HL-60/S4 treated with phorbol 12-myristate 13-acetate at 8.2 ng/mL for 4 days and 3 days (cell line): Measurements from ENCODE around the gene CHSY3.
"Not testable (repeated sequence)": the region's sequence is repeated elsewhere in the genome, so short reads cannot be mapped to it uniquely, and the experiment has no call there.

Experiments
- in situ Hi-C: fragments of 300-500 bp; cut with MboI; formaldehyde crosslinking; loops from 2 replicates; pipeline ENCODE4 v1.15.0; 2022; ENCODE audit warnings: low sequenced_read_pairs

CHSY3 gene

DNA sequence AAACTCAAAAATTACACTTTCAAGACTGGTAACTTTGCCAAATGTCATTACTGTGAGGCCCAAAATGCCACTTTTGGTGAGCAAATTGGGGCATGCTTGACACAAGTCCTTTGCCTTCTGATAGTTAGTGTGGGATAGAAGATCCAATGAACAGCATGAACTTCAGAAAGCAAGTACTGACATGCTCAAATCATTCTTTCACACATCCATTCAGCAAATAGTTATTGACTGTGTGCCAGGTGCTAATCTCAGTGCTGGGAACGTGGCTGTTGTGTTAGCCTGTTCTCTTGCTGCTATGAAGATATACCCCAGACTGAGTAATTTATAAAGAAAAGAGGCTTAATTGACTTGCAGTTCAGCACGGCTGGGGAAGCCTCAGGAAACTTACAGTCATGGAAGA lies 247.0 kb downstream of the CHSY3 start:
- in situ Hi-C loops, result no loop called here

DNA sequence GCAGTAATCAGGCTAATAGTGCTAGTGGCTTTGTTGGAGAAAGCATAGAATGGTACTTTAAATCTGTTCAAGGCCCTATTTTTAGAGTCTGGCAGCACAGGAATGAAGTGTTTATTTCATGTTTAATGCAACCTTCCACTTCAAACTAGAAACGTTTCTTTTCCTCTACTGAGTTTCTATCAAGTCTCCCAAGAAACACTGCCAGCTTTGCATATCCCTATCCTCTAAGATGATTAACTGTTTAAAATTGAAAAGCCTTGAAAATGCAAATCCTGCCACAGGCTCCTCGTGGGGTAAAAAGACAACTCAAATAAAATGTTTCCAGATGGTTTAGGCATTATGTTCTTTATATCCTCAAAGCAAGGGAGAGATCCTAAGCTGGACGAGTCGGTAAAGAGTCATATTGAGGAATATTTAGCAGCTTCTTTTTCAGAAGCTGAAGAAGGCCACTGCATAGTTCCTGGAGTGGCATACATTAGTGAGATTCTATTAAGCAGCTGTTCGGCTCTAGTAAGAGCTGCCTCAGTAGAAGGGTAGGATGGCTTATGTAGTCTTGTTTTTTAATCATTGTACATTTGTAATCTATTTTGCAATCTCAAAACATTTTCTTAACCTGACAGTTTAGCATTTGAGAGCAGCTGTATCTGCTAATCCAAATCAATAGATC lies 251.2 kb downstream of the CHSY3 start:
- in situ Hi-C loops, result no loop called here

DNA sequence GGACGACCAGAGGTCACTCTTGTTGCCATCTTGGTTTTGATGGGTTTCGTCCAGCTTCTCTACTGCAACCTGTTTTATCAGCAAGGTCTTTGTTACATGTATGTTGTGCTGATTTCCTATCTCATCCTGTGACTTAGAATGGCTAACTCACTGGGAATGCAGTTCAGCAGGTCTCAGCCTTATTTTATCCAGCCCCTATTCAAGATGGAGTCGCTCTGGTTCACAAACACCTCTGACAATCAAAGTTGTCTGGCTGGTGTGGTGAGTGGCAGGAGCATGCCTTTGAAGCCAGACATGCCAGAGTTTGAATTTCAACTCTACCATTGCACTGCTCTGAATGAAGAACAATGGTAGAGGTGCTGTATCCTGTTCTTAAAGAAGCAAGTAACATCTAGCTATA lies 253.8 kb downstream of the CHSY3 start:
- in situ Hi-C loops, result no loop called here

DNA sequence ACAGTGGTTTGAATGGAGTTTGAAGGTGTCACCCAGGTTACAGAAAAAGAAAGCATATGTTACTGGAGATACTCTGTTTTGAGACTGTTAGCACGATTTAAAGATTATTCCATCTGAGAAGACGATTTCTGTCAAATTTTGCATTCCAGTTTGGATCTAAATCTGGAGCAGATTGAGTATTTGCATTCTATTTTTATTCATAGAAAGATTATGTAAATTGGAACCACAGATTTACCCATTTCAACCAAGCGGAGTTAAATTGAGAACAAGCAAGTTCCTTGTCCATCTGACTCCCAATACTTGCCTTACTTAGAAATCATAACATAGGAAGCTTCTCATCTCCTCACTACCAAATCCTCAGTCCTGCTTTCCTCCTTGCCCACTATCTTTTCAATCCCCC lies 255.7 kb downstream of the CHSY3 start:
- in situ Hi-C loops, result no loop called here

DNA sequence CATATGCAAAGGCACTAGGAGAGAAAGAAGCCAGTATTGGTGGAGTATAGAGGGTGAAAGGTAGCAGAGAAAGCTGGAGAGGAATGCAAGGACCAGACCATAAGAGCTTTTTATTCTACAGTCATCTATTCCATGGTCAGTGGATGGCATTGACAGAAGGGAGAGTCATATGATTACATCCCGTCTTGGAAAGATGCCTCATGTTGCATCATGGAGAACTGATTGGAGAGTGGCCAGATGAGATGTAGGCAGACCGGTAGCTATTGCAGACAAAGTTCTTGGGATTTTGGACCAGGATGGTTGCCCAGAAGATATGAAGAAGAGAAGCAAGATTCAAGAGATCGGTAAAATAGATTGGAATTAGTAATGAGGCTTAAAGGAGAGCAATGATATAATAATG lies 260.7 kb downstream of the CHSY3 start:
- in situ Hi-C loops, result no loop called here

DNA sequence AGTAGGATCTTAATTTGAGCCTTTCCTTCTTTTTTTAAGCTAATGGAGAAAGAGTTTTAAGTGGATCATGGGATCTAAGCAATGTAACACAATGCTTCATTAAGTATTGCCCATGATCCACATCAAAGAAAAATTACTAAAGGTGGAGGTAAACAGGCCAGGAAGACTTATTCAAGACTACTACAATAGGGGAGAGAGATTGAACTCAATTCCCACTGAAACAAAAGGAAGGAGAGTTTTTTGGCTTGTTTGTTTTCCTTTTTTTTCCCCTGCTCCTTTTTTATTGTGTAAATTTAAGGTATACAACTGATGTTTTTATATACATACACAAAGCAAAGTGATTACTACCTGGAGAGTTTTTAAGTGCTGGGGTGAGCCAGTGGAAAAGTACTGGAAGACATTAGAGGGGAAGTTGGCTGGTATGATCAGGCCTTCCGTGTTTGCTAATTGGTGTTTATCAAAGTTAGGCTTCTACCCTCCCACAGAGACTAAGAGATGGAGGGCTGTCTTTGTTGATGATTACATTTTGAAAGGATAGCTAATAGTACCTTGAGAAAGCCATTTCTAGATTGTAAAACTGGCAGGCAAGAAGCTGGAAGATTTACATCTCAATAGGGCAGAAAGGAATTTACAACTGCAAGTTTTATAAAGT lies 262.7 kb downstream of the CHSY3 start:
- in situ Hi-C loops, result no loop called here

DNA sequence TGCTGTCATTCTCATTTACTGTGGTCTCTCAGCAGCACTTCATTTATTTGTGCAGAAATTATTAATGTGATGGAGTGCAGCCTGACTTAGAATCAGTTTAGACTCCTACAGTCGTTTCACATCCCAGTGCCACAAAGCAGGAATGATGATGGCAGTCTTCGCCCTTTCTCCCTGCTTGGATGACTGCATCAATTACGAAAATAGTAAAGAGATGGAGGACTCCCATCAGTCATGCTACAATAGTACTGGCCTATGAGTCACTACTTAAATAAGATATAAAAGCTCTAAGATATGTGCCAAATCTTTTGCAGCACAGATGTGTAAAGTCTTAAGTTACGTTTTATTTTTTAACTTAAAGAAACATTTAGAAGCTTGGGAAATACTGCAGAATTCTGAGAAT lies 263.9 kb downstream of the CHSY3 start:
- in situ Hi-C loops, result no loop called here

DNA sequence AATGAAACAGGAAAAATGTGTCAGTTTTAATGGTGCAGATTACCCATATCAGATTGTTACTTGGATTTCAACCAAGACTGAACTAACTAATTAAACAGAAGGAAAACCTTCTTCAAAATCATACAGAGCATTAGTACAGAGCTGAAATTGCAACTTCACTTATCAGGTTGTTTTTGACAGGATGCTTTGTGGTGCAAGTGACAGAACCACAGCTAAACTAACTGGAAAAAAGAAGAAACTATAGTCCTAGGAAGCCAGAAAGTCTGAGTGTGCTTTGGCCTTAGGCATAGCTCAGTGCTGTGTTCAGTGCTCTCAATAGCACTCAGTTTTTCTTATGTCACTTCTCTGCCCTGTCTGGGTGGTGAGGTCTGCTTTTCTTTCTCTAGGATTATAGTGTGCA lies 267.4 kb downstream of the CHSY3 start:
- in situ Hi-C loops, result no loop called here

DNA sequence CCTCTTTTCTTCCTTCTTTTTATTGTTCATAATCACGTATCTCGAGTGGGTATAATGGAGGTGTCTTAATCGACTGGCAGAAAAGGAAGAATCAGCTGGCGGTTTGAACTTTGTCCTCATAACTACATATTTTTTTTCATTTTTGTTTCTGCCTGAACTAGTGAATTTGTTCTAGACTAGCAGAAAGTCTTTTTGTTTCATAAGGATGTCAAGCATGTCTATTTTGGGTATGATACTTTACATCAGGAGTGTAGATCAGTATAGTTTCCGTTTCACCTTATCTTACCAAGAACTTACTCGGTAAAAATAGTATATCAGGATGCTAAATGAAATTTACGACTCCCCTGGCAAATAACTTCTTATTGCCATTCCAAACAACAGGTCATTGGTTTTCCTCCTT lies 278.9 kb downstream of the CHSY3 start:
- in situ Hi-C loops, result no loop called here

DNA sequence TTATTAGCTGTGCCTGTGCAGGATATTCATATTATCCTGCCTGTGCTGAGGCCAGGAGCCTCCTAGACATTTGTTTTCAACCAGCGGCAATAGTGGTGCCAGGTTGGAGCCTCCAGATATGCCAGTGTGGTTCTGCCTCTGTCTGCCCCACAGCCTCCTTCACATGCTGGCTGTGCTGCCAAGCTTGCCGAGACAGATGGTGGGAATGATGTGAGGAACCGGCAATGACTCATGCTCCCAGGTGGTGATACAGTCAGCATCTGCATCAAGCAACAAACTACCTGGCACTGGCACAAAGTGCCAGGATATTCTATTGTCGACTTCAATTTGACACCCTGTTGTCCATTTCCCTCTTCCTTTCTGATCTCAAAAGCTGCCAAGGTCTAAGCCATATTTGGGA lies 285.7 kb downstream of the CHSY3 start:
- in situ Hi-C loops, result no loop called here

DNA sequence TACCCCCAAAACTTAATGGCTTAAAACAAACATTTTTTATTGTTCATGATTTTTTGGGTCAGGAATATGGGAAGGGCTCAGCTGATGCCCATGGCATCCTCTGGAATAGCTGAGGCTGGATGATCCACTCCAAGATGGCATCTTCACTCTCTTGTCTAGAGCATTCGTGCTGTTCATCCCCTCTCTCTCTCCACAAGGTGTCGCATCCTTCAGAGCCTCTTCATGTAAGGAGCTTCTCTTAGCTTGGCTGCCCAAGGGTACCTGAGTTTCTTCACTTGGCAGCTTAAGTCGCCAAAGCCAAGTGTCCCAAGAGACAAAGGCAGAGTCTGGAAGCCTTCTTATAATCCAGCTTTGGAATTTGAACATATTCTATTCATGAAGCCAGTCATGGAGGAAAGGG lies 294.7 kb downstream of the CHSY3 start:
- in situ Hi-C loops, result no loop called here

DNA sequence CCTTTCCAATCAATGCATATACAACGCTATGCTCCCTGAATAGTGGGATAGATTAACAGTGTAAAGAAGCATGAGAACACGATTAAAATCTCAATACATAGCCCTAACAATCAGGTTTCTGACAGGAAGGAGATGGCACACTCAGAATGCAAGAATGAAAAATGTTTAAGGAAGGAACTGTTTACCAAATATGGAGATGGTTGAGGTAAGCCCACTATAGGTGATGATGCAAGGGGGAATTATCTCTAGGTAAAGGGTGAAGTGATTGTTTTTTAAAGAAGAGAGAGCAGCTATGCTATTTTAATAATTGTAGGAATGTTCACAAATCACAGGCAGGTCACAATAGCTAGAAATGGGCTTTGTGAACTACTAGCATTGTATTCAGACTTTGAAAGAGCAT lies 302.4 kb downstream of the CHSY3 start:
- in situ Hi-C loops, result no loop called here

DNA sequence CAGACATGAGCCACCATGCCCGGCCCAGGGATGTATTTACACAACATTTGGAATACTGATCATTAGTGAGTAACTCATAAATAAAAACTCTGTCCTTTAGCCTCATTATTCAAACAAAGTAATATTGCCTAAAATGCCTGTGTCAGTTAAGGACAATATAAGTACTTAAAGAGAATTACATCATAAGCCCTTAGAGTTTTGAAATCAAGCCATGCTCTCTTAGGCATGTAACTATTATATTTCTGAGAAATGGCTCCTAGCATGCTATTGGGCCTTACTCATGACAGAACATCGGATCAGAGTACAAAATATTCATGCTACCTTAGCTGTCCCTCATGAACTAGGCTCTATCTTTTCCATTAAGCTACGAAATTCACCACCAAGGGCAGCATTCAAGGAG lies 309.3 kb downstream of the CHSY3 start:
- in situ Hi-C loops, result no loop called here

DNA sequence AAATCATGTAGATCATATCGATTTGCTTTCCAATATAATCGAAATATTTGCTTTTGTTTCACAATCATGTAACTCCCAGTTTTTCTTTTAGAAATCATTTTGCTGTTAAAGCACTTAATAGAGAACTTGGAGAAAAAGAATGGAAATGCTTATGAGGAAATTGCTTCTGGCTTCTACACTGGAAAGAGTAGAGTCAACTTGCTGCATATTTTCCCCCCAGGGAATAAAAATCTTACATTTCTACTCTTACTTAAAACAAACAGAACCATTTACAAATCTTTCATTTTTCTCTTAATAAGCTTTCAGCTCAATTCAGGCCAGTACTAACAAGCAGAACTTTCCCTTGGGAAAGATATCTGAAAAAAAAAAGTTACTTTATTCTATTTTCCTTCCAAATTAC lies 312.0 kb downstream of the CHSY3 start:
- in situ Hi-C loops, result no loop called here

DNA sequence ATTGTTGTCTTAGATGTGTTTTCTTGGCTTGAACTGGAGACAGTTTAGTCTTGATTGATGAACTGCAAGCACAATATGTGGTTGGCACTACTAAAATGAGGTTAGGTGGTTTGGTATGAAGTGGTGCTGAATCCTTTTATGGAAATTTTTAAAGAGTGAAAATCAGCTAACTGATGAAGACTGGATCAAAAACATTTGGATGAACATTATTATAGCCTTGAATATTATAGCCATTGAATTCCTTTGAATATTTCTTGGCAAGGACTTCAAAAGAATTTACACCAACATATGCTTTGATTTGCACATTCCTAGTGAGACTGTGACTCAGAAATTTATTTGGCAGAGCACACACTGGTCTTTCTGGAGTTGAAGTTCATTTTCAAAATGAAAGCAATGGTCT lies 318.3 kb downstream of the CHSY3 start:
- in situ Hi-C loops, result no loop called here

DNA sequence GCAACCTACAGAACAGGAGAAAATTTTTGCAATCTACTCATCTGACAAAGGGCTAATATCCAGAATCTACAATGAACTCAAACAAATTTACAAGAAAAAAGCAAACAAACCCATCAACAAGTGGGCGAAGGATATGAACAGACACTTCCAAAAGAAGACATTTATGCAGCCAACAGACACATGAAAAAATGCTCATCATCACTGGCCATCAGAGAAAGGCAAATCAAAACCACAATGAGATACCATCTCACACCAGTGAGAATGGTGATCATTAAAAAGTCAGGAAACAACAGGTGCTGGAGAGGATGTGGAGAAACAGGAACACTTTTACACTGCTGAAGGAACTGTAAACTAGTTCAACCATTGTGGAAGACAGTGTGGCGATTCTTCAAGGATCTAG lies 322.3 kb downstream of the CHSY3 start:
- in situ Hi-C loops, result not testable (repeated sequence)

DNA sequence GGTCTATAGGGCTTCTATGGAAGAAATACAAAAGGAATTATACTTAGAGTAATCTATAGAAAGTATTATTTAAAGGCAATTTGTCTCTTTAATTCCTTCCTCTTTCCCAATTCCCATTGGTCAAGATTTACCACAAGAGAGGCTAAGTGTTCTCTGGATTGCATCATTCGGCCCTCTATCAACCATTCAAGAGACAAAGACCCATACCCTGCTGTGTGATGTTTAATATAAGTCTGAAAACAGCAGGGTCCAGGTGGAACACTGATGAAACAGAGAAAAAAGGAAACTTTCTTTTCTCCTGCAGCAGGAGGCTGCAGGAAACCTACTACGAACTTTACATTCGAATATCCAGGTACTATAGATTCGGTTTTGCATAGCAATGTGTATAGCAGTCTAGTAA lies 323.4 kb downstream of the CHSY3 start:
- in situ Hi-C loops, result no loop called here

DNA sequence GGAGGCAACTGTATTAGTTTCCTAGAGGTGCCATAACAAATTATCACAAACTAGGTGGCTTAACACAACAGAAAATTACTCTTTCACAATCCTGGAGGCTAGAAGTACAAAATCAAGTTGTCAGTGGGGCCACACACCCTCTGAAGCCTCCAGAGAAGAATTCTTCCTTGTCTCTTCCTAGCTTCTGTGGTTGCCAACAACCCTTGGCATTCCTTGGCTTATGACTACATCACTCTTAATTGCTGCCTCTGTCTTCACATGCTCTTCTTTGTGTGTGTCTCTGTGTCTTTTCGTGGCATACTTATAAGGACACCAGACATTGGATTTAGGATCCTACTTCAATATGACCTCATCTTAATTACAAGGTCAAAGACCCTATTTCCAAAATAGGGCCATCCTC lies 327.5 kb downstream of the CHSY3 start:
- in situ Hi-C loops, result no loop called here

DNA sequence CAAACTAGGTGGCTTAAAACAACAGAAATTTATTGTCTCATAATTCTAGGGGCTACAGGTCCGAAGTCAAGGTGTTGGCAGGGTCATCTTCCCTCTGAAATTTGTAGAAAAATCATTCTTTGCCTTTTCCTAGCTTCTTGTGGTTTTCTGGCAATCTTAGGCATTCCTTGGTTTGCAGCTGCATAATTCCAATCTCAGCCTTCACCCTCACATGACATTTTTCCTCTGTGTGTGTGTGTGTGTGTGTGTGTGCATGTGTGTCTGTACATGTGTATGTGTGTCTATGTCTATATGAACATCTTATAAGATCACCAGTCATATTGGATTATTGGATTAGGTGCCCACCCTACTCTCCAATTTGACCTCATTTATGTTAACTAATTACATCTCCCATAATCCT lies 330.6 kb downstream of the CHSY3 start:
- in situ Hi-C loops, result no loop called here
